Smooth muscle cell (in vitro differentiated cells): ENCODE data around the gene MYCBP2. TPM values are rescaled to one million over a fixed set of nuclear protein-coding genes. Genes with fewer than 3 reads are reported as not detected.

ENCODE experiments used
- DNase-seq: peaks from one replicate; lab custom pipeline; 2025; ENCODE audit not compliant: unreplicated experiment; lab: John Stamatoyannopoulos, UW
- H2AFZ ChIP-seq: fragments of 200-600 bp; sonication (generic); 2 replicates; pipeline ENCODE4 v1.6.0; 2016; ENCODE audit warnings: antibody characterized with exemption, low read depth, mild to moderate bottlenecking
- H3F3A ChIP-seq: fragments of 200-600 bp; sonication (generic); 2 replicates; pipeline ENCODE4 v1.6.0; 2017; ENCODE audit warnings: antibody characterized with exemption, low read depth
- H3K27ac ChIP-seq: fragments of 200-600 bp; sonication (generic); 2 replicates; pipeline ENCODE4 v1.5.1; 2016; ENCODE audit warnings: low read depth, mild to moderate bottlenecking
- H3K27me3 ChIP-seq: fragments of 200-600 bp; sonication (generic); 2 replicates; pipeline ENCODE4 v1.6.1; 2016; ENCODE audit warnings: low read depth, mild to moderate bottlenecking
- H3K36me3 ChIP-seq: fragments of 200-600 bp; sonication (generic); 2 replicates; pipeline ENCODE4 v1.5.1; 2016; ENCODE audit warnings: low read depth
- H3K4me1 ChIP-seq: fragments of 200-600 bp; sonication (generic); 2 replicates; pipeline ENCODE4 v1.5.1; 2016; ENCODE audit warnings: low read depth
- H3K4me2 ChIP-seq: fragments of 200-600 bp; sonication (generic); 2 replicates; pipeline ENCODE4 v1.6.0; 2016; ENCODE audit warnings: mild to moderate bottlenecking
- H3K4me3 ChIP-seq: fragments of 200-600 bp; sonication (generic); 2 replicates; pipeline ENCODE4 v1.5.1; 2016; ENCODE audit warnings: mild to moderate bottlenecking
- H3K79me2 ChIP-seq: fragments of 200-600 bp; sonication (generic); 2 replicates; pipeline ENCODE4 v1.6.0; 2016; ENCODE audit warnings: low read depth, mild to moderate bottlenecking
- H3K9ac ChIP-seq: fragments of 200-600 bp; sonication (generic); 2 replicates; pipeline ENCODE4 v1.6.0; 2016; ENCODE audit warnings: low read depth
- H3K9me3 ChIP-seq: fragments of 200-600 bp; sonication (generic); replicated peaks from 2 replicates; pipeline ENCODE4 v1.5.1; 2016; ENCODE audit warnings: low read depth
- H4K20me1 ChIP-seq: fragments of 200-600 bp; sonication (generic); 2 replicates; pipeline ENCODE4 v1.6.0; 2016; ENCODE audit warnings: low read depth
- CTCF ChIP-seq: fragments of 200-600 bp; sonication (generic); IDR thresholded peaks from 2 replicates; pipeline ENCODE4 v1.5.1; 2017; ENCODE audit warnings: borderline replicate concordance, mild to moderate bottlenecking, antibody characterized with exemption; ENCODE audit not compliant: insufficient read depth, poor library complexity, severe bottlenecking
- WGBS: methylation state at CpG from one replicate; pipeline ENCODE4 v1.1.7; 2016; ENCODE audit warnings: low lambda C conversion rate; 5-methylcytosine and 5-hydroxymethylcytosine counted together
- polyA plus RNA-seq: library from polyadenylated mRNA; unstranded; fragments of >200 nt; fragmentation: Nextera tagmentation; extraction: Ambion mirVana; gene quantifications from 2 replicates; pipeline ENCODE4 v1.2.1, GENCODE V29; 2016
- total RNA-seq: library from RNA; depleted of rRNA; stranded (reverse); fragments of >200 nt; gene quantifications from 2 replicates; pipeline ENCODE4 v1.2.3, GENCODE V29; 2014

Gene MYCBP2
- total and polyA plus RNA-seq, 2 experiments from 2014 or later, result 20.1 to 61.0 TPM

DNA sequence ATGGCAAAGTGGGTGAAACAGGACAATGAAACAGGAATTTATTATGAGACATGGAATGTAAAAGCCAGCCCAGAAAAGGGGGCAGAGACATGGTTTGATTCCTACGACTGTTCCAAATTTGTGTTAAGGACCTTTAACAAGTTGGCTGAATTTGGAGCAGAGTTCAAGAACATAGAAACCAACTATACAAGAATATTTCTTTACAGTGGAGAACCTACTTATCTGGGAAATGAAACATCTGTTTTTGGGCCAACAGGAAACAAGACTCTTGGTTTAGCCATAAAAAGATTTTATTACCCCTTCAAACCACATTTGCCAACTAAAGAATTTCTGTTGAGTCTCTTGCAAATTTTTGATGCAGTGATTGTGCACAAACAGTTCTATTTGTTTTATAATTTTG is 326.4 kb downstream of the MYCBP2 start:
- Histone ChIP-seq H3K27ac (peak overlapping the region; percentile 14), H3K4me3 (no peak overlapping the region), H3K9me3 (no peaks in the 10 kb centered on the region), H3K4me2 (no peak overlapping the region), H3K79me2 (peaks cover 18% of the 10 kb centered on the region), H3F3A (peaks cover 12% of the 10 kb centered on the region), H3K9ac (no peak overlapping the region), H3K4me1 (peaks cover 3% of the 10 kb centered on the region), H4K20me1 (peaks cover 40% of the 10 kb centered on the region), H3K27me3 (no peaks in the 10 kb centered on the region), H2AFZ (no peak overlapping the region), H3K36me3 (no peaks in the 10 kb centered on the region)
- WGBS, result 36% methylated on average over 1 of the region's 1 CpG
- no peak for DNase-seq
- TF ChIP-seq CTCF, result no peak

Other genes with a start within 250 kb of the MYCBP2 start
- gene SCEL, start 208.6 kb upstream of the MYCBP2 start, total RNA-seq, result 4.3 TPM in 2 replicates
- gene SCEL, start 208.6 kb upstream of the MYCBP2 start, polyA plus RNA-seq, result 0.54 and 0.55 TPM in 2 replicates